HG03095 (cell line): ENCODE results near the gene SURF4.
"Not testable (repeated sequence)": the region's sequence is repeated elsewhere in the genome, so short reads cannot be mapped to it uniquely, and the experiment has no call there.

Source experiments
- ATAC-seq: cut with Tn5 transposase; IDR thresholded peaks from one replicate; pipeline ENCODE4 v1.9.1; 2021; ENCODE audit warnings: moderate library complexity; ENCODE audit not compliant: unreplicated experiment

The SURF4 gene

DNA sequence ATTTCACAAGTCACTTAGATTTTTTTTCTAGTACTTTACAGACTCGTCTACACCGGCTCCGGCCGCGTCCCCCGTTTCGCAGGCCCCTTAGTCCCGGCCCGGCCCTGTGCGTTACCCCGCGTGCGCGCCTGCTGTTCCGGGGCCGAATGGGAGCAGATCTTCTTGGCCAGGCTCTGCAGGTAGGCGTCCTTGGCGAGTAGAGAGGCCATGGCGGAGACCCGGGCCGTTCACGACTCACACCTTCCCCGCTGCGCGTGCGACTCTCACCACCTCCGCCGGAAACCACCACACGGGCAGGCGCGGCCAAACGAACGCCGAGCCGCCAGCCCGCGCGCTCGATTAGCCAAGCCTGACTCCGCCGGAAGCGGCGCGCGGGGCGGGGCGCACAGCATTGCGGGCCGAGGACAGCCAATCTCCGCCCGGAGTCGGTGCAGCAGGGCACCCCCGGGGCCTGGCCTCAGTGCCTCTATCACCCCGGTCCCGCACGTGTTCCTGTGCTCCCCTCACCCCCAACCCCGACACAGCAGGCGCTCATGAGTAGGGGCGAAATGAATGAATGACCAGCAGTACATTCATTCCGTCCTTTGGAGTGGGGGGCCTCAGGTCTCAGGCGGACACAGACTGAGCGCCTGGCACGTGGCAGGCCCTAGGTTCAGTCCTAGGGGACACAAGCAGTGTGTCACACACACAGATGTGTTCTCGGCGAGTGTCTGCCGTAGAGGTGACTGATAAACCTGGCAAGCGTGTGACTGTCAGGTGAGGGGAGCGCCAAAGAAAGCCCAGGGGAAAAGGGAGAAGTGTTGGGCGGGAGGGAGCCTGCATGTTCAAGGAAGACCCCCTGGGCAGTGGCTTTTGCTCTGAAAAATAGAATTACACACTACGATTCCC lies 39.7 kb downstream of the SURF4 start, which contains the start of gene SURF6:
TSS of gene SURF6 (minus strand) at position 265 of the 888 bp plus-strand sequence. CDS start at position 209, 56 bp downstream.
- ATAC-seq = peak; percentile 67

DNA sequence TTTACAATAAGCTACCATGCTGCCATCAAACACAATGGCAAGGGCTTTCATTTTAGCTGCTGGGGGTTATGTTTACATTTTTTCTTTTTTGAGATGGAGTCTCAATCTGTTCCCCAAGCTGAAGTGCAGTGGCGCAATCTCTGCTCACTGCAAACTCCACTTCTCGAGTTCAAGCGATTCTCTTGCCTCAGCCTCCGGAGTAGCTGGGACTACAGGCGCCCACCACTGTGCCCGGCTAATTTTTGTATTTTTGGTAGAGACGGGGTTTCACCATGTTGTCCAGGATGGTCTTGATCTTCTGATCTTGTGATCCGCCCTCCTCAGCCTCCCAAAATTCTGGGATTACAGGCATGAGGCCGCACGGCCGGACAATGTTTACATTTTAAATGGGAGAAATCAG lies 41.0 kb downstream of the SURF4 start:
- not testable (repeated sequence) for ATAC-seq

DNA sequence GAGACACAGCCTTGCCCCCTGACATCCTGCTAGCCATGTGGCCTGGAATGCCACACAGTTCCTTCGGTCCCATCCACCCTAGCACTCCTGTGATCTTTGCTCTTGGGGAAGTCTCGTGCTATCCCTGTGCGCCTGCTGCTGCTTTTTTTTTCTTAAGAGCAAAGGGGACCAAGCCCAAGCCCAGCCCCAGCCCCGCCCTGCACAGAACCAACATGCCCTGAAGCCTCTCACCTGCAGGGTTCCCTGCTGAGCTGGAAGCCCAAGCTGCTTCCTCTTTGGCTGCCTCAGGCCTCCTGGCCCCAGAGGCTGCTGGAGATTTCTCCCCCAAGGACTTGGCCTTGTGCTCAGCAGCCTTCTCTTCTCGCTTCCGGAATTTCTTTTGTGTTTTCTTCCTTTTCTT lies 41.7 kb downstream of the SURF4 start:
- no peak for ATAC-seq

DNA sequence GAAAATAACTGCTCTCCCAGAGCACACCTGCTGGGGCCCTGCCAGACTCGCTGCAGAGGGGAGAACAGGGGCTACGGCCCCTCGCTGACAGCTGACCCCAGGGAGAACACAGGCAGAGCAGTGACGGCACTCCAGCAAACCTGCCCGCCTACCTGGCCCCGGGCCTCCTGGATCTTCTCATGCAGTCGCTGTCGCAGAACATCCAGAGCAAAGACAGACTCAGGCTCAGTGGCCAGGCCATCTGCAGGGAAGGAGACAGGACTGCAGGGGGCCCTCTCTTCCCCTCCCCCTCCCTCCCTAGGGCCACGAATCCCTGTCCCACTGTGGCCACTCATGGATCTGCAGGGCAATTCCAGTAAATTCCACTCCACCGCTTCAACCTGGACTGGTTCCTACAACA lies 42.3 kb downstream of the SURF4 start:
- ATAC-seq = no peak

DNA sequence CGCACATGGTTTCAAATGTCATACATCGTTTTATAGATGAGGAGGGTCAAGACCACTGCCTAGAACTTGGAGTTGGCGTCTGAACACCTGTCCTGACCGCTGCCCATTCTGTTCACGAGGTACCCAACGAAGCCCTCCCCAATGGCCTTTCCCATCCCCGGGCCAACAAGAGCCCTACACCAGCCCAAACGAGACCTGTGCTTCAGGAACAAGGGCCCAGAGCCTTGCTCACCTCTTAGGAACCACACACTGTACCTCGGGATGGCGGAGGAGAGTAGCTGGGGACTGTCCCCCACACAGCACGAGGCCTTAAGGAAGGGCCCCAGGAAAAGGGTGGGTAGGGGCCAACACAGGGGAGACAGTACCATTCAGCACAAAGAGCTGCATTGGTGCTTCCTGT lies 42.8 kb downstream of the SURF4 start:
- ATAC-seq = no peak

DNA sequence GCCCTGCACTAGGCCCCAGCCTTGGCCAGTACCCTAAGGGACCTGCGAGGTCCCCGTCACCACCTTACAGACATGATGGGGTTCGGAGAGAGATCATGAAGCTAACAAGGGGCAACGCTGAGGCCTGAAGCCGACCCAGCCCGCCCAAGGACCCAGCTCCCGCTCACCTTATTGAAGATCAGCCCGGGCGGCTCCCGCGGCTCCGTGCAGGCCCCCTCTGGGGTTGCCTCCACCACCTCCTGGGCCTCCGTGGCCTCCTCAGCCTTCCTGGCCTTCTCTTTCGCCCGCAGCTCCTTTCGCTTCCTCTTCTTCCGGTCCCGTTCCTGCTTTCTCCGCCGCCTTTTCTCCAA lies 43.5 kb downstream of the SURF4 start:
- ATAC-seq = no peak

DNA sequence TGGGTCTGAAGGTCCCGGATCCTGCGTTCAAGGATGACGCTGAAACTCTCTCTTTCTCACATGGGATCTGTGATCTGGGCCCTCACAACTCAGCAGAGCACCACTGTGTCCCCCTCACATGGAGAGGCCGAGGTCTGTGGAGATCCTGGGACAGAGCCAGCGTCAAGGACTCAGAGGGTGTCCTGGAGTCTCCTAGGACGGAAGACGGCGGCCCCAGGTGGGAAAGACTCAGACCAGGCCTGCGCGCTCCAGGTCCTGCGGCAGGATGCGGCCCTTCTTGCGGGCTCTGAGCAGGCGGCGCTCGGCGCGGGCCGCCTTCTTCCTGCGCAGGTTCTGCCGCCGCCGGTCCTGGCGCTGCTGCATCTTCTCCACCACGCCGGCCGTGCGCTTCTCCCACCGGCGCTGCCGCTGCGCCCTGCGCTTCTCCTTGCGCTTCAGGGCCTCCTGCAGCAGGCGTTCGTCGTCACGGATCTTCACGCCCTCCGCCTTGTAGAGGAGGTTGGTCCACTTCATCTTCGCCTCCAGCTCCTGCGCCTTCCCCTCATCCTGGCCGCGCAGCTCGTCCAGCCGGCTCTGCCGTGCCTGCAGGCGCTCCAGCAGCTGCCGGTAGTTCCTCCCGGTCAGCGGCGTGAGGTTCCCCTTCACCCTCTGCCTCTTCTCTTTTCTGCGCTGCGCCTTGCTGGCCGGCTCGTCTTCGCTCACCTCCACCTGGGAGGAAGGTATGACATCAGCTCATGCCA lies 44.0 kb downstream of the SURF4 start:
- no peak for ATAC-seq

DNA sequence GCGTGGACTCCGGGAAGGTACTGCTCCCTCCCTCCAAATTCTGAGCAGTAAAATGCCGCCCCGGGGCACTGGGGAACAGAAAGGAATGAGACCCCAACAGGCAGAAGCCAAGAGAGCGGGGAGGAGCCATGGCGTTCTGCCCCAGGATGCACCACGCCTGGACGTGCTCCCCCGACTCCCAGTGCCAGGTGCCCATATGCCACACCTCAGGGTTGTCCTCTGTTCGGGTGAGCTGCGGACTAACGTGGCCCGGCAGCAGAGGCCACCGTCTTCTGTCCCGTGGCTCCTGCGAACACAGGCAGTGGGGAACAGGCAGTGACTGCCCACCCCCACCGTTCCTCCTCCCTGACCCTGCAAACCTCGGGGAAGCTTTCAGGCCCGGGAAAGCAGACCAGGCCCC lies 44.6 kb downstream of the SURF4 start:
- no peak for ATAC-seq

DNA sequence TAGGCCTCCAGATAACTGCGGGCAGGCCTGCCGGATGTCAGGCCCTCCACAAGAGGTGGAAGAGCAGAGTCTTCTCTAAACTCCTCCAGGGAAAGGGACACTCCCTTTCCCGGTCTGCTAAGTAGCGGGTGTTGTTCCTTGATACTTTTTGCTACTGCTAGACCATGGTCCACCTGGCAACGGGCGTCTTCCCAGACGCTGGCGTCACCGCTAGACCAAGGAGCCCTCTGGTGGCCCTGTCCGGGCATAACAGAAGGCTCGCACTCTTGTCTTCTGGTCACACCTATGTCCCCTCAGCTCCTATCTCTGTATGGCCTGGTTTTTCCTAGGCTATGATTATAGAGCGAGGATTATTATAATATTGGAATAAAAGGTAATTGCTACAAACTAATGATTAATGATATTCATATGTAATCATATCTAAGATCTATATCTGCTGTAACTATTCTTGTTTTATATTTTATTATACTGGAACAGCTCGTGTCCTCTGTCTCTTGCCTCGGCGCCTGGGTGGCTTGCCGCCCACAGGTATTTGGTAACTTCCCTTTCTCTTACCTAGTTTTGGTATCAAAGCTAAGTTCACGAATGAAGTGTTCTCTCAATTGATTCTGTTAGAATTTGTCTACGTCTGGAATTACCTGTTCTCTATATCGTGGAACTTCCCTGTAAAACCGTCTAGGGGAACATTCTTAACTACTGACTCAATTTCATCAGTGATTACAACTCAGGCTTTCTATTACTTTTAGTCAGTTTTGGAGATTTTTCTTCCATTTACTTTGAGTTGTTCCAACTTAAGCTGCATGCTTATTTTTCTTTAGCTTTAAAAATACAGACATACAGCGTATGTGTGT lies 46.3 kb downstream of the SURF4 start:
- ATAC-seq = not testable (repeated sequence)

DNA sequence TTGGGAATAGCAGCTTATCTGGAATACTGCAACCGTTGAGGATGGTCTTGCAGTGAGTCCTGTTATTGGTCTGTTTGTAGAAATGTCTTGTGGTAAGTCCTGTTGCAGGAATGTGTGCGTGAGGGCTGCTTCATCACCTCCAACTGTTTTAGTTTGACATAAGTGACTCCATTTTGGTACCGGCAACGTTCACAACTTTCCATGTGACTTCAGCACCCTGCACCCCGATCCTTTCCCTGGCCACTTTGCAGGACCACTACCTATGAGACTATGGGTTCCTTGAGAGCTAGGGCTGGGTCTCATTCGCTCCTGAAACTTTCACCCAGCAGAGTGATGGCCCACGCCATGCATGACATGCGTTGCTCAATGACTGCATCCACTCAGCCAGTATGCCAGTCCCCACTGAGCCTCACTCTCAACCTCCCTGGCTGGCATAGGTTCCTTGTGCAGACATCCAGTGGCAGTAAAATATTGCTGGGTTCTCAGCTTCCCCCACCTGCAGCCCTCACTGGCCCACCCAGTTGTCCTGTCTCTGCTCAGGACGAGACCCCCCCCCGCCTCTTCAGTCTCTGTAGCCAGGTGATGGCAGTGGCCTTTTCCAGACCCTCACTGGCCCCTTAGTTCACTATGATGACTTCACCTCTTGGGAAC lies 47.9 kb downstream of the SURF4 start:
- no peak for ATAC-seq

DNA sequence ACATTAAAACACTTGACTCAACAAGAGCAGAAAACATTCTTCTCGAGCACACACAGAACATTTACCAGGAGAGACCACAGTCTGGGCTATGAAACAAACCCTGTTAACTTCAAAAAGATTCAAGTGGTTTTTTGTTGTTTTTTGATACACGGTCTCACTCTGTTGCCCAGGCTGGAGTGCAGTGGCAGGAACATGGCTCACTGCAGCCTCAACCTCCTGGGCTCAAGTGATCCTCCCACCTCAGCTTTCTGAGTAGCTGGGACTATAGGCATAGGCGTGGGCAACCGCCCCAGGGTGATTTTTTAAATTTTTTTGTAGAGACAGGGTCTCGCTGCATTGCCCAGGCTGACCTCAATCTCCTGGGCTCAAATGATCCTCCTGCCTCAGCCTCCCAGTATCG lies 48.8 kb downstream of the SURF4 start:
- ATAC-seq = not testable (repeated sequence)

DNA sequence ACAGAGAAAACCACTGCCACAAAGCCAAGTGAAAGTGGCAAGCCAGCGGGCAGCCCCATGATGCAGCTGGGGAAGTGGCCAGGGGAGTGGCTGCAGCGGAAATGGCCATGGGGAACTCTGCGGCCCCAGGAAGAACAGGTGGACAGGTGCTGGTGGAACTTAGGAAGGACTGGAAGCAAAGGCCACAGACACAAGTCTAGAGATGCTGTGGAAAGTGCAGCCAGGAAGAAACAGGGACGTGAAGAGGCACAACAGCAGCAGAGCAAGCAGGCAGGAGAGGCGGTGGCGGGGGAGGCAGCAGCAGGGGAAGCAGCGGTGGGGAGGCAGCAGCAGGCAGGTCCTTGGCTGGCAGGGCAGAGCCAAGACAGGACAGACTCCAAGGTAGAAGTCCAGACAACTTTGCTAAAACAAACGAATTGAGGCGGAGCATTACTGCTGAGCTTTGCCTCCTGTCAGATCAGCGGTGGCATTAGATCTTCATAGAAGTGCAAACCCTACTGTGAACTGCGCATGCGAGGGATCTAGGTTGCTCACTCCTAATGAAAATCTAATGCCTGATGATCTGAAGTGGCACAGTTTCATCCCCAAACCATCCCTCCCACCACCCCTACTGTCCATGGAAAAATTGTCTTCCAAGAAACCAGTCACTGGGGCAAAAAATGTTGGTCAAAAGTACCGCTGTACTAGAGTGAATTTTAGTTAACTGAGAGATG lies 51.7 kb downstream of the SURF4 start:
- no peak for ATAC-seq

DNA sequence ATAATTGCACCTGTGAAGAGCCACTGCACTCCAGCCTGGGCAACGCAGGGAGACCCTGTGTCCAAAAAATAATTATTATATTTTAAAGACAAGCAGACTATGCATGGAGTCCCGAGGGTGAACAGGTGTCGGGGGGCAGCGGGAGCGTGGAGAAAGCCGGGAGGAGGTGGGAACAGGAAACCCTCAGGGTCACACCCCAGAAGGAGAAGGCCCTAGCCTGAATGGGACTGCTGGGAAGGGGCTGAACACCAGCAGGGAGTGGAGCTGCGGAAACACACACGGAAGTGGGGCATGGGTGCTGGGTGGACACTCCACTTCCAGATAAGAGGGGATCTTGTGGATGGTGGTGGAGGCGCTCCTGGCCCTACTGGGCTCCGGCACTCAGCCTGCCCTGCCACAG lies 52.6 kb downstream of the SURF4 start:
- ATAC-seq = no peak

DNA sequence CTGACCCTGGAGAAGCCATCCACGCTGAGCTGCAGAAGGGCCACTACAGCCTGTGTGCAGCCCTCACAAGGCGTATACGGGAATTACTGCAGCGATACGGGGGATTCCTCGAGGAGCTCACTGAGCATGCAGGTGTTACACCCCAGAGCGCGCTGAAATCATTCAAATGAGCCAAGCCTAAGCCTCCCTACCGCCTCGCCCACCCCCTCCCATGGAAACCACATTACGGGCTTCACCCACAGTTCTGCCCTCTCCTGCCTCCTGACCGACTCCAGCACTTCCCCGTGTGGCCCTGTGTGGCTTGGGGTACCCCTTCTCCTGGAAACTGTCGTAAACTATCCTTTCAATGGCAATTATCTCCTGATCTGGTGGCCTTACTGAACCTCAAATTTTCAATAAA lies 53.2 kb downstream of the SURF4 start:
- ATAC-seq = no peak

DNA sequence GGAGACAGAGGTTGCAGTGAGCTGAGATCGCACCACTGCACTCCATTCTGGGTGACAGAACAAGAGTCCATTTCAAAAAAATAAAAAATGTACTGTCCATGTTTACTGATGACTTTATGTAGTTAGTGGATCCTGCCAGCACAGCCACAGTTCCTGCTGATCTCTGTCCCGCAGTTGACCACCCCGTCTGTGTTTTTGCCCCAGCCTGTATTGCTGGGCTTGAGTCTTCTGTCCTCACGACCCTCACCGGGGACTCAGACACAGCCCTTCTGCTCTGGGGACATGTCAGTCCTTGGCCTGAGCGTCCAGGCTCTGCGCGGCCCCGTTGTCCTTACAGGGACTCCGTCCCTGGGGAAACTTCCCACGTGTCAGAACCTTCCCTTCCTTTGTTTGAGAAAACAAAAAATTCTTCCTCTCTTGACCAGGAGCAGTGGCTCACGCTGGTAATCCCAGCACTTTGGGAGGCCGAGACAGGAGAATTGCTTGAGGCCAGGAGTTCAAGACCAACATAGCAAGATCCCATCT lies 54.4 kb downstream of the SURF4 start:
- no peak for ATAC-seq

DNA sequence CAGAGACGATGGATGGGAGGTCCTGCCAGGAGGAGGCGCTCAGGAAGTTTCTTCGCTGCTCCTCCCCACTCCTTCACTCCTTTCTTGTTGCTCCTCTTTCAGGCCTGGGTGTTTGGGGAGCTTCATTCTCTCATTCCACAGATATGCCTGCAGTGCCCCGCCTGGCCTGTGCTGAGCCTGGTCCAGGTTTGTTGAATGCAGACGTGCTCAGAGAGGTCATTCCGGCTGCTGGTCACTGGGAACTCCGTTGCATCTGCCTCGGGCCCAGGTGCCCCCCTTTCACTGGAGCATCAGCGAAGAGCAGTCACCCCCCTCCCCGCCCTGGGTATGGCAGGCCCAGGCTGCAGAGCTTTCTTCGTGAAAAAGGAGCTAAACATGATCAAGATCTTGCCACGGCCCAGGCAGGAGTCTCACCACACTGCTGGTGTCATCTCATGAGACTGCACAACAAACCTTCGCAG lies 55.4 kb downstream of the SURF4 start:
- ATAC-seq = no peak

DNA sequence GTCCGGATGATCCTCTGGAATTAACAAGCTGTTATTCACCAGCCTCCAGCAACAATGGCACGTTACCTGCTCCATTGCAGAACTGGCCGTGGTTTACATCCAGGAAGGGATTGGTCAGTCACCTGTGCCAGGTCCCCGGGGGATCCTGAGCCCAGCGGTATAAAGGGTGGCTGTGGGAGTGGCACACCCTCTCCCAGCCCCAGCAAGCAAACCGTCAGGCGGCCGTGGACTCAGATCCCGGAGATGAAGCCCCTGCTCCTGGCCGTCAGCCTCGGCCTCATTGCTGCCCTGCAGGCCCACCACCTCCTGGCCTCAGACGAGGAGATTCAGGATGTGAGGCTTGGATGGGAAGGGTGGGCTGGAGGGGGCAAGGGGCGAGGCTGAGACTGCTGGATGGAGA lies 58.3 kb downstream of the SURF4 start:
- ATAC-seq = not testable (repeated sequence)

DNA sequence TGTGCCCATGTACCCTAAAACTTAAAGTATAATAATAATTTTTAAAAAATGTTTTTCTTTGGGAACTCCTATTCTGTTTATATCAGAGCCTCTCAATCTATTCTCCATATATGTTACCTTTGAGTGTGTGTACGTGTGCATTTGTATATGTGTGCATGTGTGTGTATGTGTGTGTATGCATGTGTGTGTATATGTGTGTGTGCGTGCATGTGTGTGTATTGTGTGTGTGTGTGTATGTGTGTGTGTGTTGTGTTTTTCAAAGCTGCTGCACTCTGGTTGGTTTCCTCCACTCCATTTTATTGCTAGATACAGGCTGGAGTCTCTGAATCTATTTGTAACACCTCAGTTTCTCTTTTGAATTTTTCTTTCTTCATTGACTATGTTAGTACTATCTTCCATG lies 59.9 kb downstream of the SURF4 start:
- ATAC-seq = no peak
